Breast epithelium (tissue), 3 donors: ENCODE results near the gene COX20.

ENCODE experiments used
- POLR2AphosphoS5 ChIP-seq, 3 donors: sonication (generic); formaldehyde crosslinking; IDR thresholded peaks; one replicate each; pipeline ENCODE4 v1.6.1; 2017; ENCODE audit warnings: antibody characterized with exemption in 3 of 3
- TF ChIP-seq, protein P1 (sequence below), 3 donors: fragments of 450-650 bp; IDR thresholded peaks; one replicate each; pipeline ENCODE4 v1.5.1; 2016 to 2017; ENCODE audit warnings: antibody characterized with exemption in 3 of 3, mild to moderate bottlenecking in 3 of 3, moderate library complexity in 3 of 3

DNA sequence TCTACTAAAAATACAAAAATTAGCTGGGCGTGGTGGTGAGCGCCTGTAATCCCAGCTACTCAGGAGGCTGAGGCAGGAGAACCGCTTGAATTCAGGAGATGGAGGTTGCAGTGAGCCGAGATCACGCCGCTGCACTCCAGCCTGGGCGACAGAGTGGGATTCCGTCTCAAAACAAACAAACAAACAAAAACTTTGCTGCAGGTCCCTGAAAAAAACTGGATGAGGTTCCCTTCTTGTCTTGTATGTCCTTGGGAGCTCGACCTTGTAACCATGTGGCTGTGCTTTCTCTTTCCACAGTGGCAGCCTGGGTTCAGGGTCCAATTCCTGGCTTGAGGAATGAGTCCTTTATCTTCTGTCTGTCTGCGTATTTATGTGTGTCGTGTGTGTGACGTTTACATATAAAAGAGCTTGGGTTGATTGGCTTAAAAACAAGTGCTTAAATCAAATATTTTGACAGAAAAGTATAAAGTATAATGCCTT is 18.0 kb upstream of the COX20 start:
- TF ChIP-seq, protein P1, sequence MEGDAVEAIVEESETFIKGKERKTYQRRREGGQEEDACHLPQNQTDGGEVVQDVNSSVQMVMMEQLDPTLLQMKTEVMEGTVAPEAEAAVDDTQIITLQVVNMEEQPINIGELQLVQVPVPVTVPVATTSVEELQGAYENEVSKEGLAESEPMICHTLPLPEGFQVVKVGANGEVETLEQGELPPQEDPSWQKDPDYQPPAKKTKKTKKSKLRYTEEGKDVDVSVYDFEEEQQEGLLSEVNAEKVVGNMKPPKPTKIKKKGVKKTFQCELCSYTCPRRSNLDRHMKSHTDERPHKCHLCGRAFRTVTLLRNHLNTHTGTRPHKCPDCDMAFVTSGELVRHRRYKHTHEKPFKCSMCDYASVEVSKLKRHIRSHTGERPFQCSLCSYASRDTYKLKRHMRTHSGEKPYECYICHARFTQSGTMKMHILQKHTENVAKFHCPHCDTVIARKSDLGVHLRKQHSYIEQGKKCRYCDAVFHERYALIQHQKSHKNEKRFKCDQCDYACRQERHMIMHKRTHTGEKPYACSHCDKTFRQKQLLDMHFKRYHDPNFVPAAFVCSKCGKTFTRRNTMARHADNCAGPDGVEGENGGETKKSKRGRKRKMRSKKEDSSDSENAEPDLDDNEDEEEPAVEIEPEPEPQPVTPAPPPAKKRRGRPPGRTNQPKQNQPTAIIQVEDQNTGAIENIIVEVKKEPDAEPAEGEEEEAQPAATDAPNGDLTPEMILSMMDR (IDR thresholded peaks at IDR 0.05) = no peak
- no peak for TF ChIP-seq POLR2AphosphoS5 (IDR thresholded peaks at IDR 0.05)
